ENCODE data around the gene EEFSEC. TPM values are rescaled to one million over a fixed set of nuclear protein-coding genes. Genes with fewer than 3 reads are reported as not detected.

The EEFSEC gene
- total RNA-seq, 4 donors from 2014 or later: 11.5 to 18.7 (median 14.9) TPM

DNA sequence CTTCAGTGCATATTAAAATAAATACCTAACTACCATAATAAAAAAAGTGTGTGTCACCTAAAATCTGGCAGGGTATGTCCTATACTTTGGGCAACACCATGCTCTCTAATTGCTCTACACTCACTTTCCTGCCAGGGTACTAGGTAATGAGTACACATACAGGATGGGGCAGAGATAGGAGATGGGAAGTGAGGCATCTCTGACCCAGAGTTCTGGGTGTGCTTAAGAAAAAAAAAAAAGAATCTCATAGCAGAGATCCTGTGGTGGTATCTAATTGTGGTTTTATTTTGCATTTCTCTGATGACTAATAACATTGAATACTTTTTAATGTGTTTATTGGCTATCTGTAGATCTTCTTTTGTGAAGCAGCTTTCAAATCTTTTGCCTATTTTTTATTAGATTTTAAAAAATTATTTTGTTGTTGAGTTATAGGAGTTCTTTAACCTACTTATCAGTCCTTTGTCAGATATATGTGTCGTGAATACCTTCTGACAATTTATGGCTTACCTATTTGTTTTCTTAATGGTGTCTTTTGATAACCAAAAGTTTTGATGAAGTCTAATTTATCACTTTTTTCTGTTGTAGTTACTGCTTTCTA lies 48.0 kb downstream of the EEFSEC start:
- no peak overlapping the region for H3K4me3 ChIP-seq
- H3K4me1 ChIP-seq: no peaks in the 10 kb centered on the region
- intact Hi-C loops (cut with DNase I): no loop called here
- H3K36me3 ChIP-seq: no peaks in the 10 kb centered on the region
- H3K27me3 ChIP-seq: no peaks in the 10 kb centered on the region
- no peak overlapping the region for H3K27ac ChIP-seq
- WGBS, 2 donors: 93 to 100% methylated on average over 1 of the region's 1 CpG
- no peak for TF ChIP-seq CTCF (IDR thresholded peaks at IDR 0.05)
- TF ChIP-seq POLR2A (IDR thresholded peaks at IDR 0.05): no peak
- no peaks in the 10 kb centered on the region for H3K9me3 ChIP-seq
- no peak for DNase-seq

- H3K4me3 ChIP-seq: no peak overlapping the region
- 90 to 97% methylated on average over 3 of the region's 3 CpGs for WGBS, 2 donors
- TF ChIP-seq POLR2A (IDR thresholded peaks at IDR 0.05) (no peak), CTCF (IDR thresholded peaks at IDR 0.05) (no peak)
- no peaks in the 10 kb centered on the region for H3K27me3 ChIP-seq
- intact Hi-C loops (cut with DNase I): no loop called here
- no peaks in the 10 kb centered on the region for H3K4me1 ChIP-seq
- no peaks in the 10 kb centered on the region for H3K36me3 ChIP-seq
- no peak for DNase-seq
- H3K27ac ChIP-seq: no peak overlapping the region
- H3K9me3 ChIP-seq: no peaks in the 10 kb centered on the region
Measured at GRCh38 chr3:128203169-128203568, 49.9 kb downstream of the EEFSEC start.

DNA sequence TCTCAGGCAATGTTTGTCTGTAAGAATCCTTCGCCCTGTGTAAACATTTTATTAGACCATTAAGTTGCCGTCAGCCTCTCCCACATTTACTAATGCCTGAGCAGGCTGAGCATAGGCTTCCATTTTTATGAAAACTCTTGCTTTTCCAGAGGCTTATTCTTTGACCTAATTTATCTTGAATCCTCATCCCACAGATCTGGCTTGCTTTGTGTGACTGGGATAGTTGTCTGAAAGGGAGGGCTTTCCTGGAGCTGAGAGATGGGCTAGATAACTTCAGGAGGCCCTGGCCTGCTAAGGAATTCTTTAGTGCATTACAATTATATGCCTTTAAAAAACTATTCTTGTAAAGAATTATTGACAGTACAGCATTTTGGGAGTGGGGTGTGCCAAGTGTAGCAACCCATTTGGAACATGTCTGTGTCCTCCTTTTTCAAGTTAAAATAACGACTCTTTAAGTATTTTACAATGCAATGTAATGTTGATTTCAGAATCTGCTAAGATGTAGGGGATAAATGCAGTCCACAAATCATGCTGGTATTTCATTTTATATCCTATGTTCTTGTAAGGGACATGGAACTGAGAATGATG lies 52.4 kb downstream of the EEFSEC start:
- TF ChIP-seq POLR2A (IDR thresholded peaks at IDR 0.05) (no peak), CTCF (IDR thresholded peaks at IDR 0.05) (no peak)
- H3K9me3 ChIP-seq: no peaks in the 10 kb centered on the region
- no peak overlapping the region for H3K27ac ChIP-seq
- no peak overlapping the region for H3K4me3 ChIP-seq
- WGBS, 2 donors: 82 to 94% methylated on average over 3 of the region's 3 CpGs
- intact Hi-C loops (cut with DNase I): no loop called here
- no peaks in the 10 kb centered on the region for H3K27me3 ChIP-seq
- no peak for DNase-seq
- no peaks in the 10 kb centered on the region for H3K4me1 ChIP-seq
- no peaks in the 10 kb centered on the region for H3K36me3 ChIP-seq

DNA sequence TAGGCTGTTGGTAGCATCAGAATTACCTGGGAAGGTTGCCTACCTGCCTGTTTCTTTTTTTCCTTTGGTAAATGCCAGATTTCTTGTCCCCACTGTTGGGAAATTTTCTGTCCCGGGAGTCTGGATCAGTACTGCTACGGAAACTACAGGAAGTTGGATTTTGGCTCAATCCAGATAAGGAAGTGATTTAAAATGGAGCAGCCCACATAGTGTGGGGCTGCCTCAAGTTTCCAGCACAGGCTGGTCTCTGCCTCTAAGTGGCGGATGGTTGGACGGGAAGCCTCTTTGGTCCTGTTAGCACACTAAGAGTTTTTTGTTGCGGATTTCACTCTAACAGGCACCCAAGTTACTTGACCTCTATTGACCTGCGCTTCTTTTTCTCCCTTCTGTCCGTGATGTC lies 54.7 kb downstream of the EEFSEC start:
- intact Hi-C loops (cut with DNase I): no loop called here
- no peak overlapping the region for H3K4me3 ChIP-seq
- 89 to 92% methylated on average over 7 of the region's 7 CpGs for WGBS, 2 donors
- no peaks in the 10 kb centered on the region for H3K27me3 ChIP-seq
- H3K36me3 ChIP-seq: no peaks in the 10 kb centered on the region
- H3K4me1 ChIP-seq: no peaks in the 10 kb centered on the region
- no peak overlapping the region for H3K27ac ChIP-seq
- DNase-seq: no peak
- no peaks in the 10 kb centered on the region for H3K9me3 ChIP-seq
- TF ChIP-seq POLR2A (IDR thresholded peaks at IDR 0.05) (no peak), CTCF (IDR thresholded peaks at IDR 0.05) (no peak)

DNA sequence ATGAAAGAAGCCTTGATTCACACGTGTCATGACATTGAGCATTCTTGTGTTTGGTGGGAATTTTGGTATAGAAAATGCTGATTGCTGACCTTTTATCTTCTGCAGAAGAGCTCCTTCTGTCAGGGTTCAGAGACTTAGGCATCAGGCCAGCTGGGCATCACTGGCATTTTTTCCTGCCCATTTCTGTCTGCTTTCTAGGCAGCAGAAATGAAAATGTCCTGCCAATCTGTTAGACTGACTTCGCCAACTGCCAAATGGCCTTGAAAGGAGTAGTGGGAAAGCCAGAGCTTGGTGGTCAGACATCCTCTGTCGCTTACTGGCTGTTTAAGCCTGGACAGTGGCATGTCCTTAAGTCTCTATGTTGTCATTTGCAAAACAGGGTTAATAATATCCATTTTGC lies 57.4 kb downstream of the EEFSEC start:
- WGBS, 2 donors: 80 to 81% methylated on average over 3 of the region's 3 CpGs
- TF ChIP-seq POLR2A (IDR thresholded peaks at IDR 0.05) (no peak), CTCF (IDR thresholded peaks at IDR 0.05) (no peak)

More for the DNA sequence above, 57.4 kb downstream of the EEFSEC start:
- Histone ChIP-seq H3K9me3 (no peaks in the 10 kb centered on the region), H3K4me1 (peaks cover 0 to 3% (median 0%) of the 10 kb centered on the region in 3 donors), H3K4me3 (no peak overlapping the region), H3K36me3 (no peaks in the 10 kb centered on the region), H3K27ac (no peak overlapping the region), H3K27me3 (no peaks in the 10 kb centered on the region)
- intact Hi-C loops (cut with DNase I): no loop called here
- no peak for DNase-seq

Data from esophagus squamous epithelium (tissue), 5 donors.